Panc1 (cell line): ENCODE results near the gene LDLRAD4. TPM values are rescaled to one million over a fixed set of nuclear protein-coding genes. Genes with fewer than 3 reads are reported as not detected.

ENCODE experiments used
- ATAC-seq: fragments of 200-7000 bp; cut with Tn5 transposase; 2 replicates; pipeline ENCODE4 v1.9.1; 2020; ENCODE audit warnings: mild to moderate bottlenecking, moderate library complexity
- BruUV-seq: library from RNA; stranded (reverse); fragments of 400-500 nt; replicated peaks from 2 replicates; lab custom pipeline; 2021; lab: Mats Ljungman, UMichigan
- CTCF ChIA-PET: fragments of 300-600 bp; sonication (Branson Sonifier 250); formaldehyde crosslinking; loops from one replicate; lab custom pipeline; 2022; ENCODE audit warnings: antibody characterized with exemption; lab: Charles Lee
- POLR2A ChIA-PET: fragments of 300-600 bp; sonication (Branson Sonifier 250); formaldehyde crosslinking; loops from one replicate; lab custom pipeline; 2022; ENCODE audit warnings: antibody characterized with exemption; lab: Charles Lee
- DNase-seq: peaks from one replicate; pipeline ENCODE4 v3.0.0-alpha.2; 2010; ENCODE audit warnings: low read depth, low spot score
- H3K27ac ChIP-seq: 2 replicates; pipeline ENCODE4 v1.5.1; 2011; ENCODE audit warnings: mild to moderate bottlenecking, low read length, inconsistent platforms
- H3K27me3 ChIP-seq: fragments of 200-500 bp; sonication (Bioruptor generic); 2 replicates; pipeline ENCODE4 v1.6.0; 2014; ENCODE audit warnings: low read length, inconsistent platforms; ENCODE audit not compliant: control insufficient read depth, insufficient read depth
- H3K36me3 ChIP-seq: fragments of 200-500 bp; sonication (Bioruptor generic); 2 replicates; pipeline ENCODE4 v1.5.1; 2014; ENCODE audit warnings: inconsistent platforms, mild to moderate bottlenecking, low read length, moderate library complexity; ENCODE audit not compliant: control insufficient read depth, insufficient read depth
- H3K4me1 ChIP-seq: 2 replicates; pipeline ENCODE4 v1.5.1; 2011; ENCODE audit warnings: inconsistent platforms, mild to moderate bottlenecking, low read length, moderate library complexity; ENCODE audit not compliant: control insufficient read depth, insufficient read depth
- H3K4me3 ChIP-seq, 2 experiments: 2 replicates each; pipeline ENCODE4 v1.5.1; 2011 to 2012; ENCODE audit warnings: low read depth in 2 of 2, low read length in 2 of 2, mild to moderate bottlenecking in 2 of 2, inconsistent platforms in 1 of 2, moderate library complexity in 1 of 2
- H3K9me3 ChIP-seq: fragments of 200-500 bp; sonication (Bioruptor generic); 2 replicates; pipeline ENCODE4 v1.5.1; 2014; ENCODE audit warnings: low read depth, mild to moderate bottlenecking, inconsistent platforms, low read length, moderate library complexity; ENCODE audit not compliant: control insufficient read depth, insufficient read depth
- CTCF ChIP-seq: fragments of 450-650 bp; IDR thresholded peaks from 2 replicates; pipeline ENCODE4 v1.5.1; 2017; ENCODE audit warnings: mild to moderate bottlenecking
- POLR2AphosphoS5 ChIP-seq: IDR thresholded peaks from 2 replicates; pipeline ENCODE4 v1.6.1; 2012; ENCODE audit warnings: mild to moderate bottlenecking, low read depth, low read length, moderate library complexity
- REST ChIP-seq, 2 experiments: IDR thresholded peaks; 2 replicates each; pipeline ENCODE4 v1.6.1; 2011 to 2012; ENCODE audit warnings: low read depth in 2 of 2, control low read depth in 1 of 2, low read length in 1 of 2, mild to moderate bottlenecking in 1 of 2, moderate library complexity in 1 of 2; ENCODE audit not compliant: insufficient read depth in 1 of 2
- SIN3A ChIP-seq: IDR thresholded peaks from 2 replicates; pipeline ENCODE4 v1.6.1; 2012; ENCODE audit warnings: low read depth, mild to moderate bottlenecking, low read length, moderate library complexity, borderline replicate concordance; ENCODE audit not compliant: insufficient read depth
- TCF7L2 ChIP-seq: IDR thresholded peaks from 2 replicates; pipeline ENCODE4 v1.6.1; 2011; ENCODE audit warnings: mild to moderate bottlenecking, low read depth, low read length, inconsistent platforms
- in situ Hi-C: cut with HindIII; loops from 2 replicates; pipeline ENCODE4 v1.10.0; 2016; ENCODE audit warnings: low sequenced_read_pairs, low pct_unique_long_range_greater_than_20kb
- intact Hi-C: fragments of 100-400 bp; cut with micrococcal nuclease; formaldehyde crosslinking; loops from one replicate; pipeline ENCODE4 v1.10.0; 2022; ENCODE audit not compliant: unreplicated experiment
- total RNA-seq: library from RNA; stranded (reverse); gene quantifications from one replicate; pipeline ENCODE4 v1.2.1, GENCODE V29; 2021; ENCODE audit not compliant: unreplicated experiment

LDLRAD4 gene
- total RNA-seq, 1 experiment from 2014 or later: 0.28 TPM

GRCh38 chr18:13191779-13192178 is 26.8 kb upstream of the LDLRAD4 start:
- intact Hi-C loops: no loop called here
- Histone ChIP-seq H3K9me3 (no peaks in the 10 kb centered on the region), H3K4me1 (no peaks in the 10 kb centered on the region), H3K27ac (no peak overlapping the region), H3K27me3 (peaks cover 6% of the 10 kb centered on the region; the same call in 1 of the 2 replicates), H3K4me3 (no peak overlapping the region), H3K36me3 (no peaks in the 10 kb centered on the region)
- DNase-seq (no peak), ATAC-seq (no peak)
- ChIA-PET POLR2A (no interaction called here), CTCF (no interaction called here)
- BruUV-seq: no TSS peak
- in situ Hi-C loops: no loop called here
- TF ChIP-seq REST (IDR thresholded peaks at IDR 0.05; ENCODE audit: insufficient read depth in 1 of 2, low read depth in 2 of 2, low read length in 1 of 2): no peak
- no peak for TF ChIP-seq TCF7L2
- TF ChIP-seq POLR2AphosphoS5: no peak
- no peak for TF ChIP-seq SIN3A
- no peak for TF ChIP-seq CTCF

- Histone ChIP-seq H3K4me1 (no peaks in the 10 kb centered on the region), H3K27ac (no peak overlapping the region), H3K9me3 (no peaks in the 10 kb centered on the region), H3K27me3 (peaks cover 6% of the 10 kb centered on the region; the same call in 1 of the 2 replicates), H3K36me3 (no peaks in the 10 kb centered on the region), H3K4me3 (no peak overlapping the region)
- in situ Hi-C loops: no loop called here
- ATAC-seq (no peak), DNase-seq (no peak)
- intact Hi-C loops: no loop called here
- CTCF ChIA-PET: no interaction called here
- no TSS peak for BruUV-seq
- no peak for TF ChIP-seq POLR2AphosphoS5
- TF ChIP-seq REST (IDR thresholded peaks at IDR 0.05; ENCODE audit: insufficient read depth in 1 of 2, low read depth in 2 of 2, low read length in 1 of 2): no peak
- no peak for TF ChIP-seq CTCF
- TF ChIP-seq SIN3A: no peak
- no peak for TF ChIP-seq TCF7L2
- POLR2A ChIA-PET: interaction anchor here (0.7 kb wide), 1 partner anchor 546 kb away, joined by 4 read pairs; no protein-coding TSS in a partner anchor
These were observed 25.6 kb upstream of the LDLRAD4 start for GRCh38 chr18:13192970-13193369.
